ENCODE measurements around the gene HPGD. TPM values are rescaled to one million over a fixed set of nuclear protein-coding genes. Genes with fewer than 3 reads are reported as not detected.
A peak's percentile ranks its signal among the peaks of the same experiment; 100 is the strongest.

Gene HPGD
- total and polyA plus RNA-seq, 2 of the 8 experiments (the other 6 are each of a cell fraction or from before 2014, with no cell fraction given), result 1.1 to 1.3 TPM

- H3K79me2 ChIP-seq (ENCODE audit: control insufficient read depth in 1 of 2, insufficient read depth in 2 of 2, low read length in 2 of 2), result no peaks in the 10 kb centered on the region
- H3K4ac ChIP-seq (replicated peaks; ENCODE audit: insufficient read length, low read depth, low read length), result no peak overlapping the region
- no peak overlapping the region for H2BK12ac ChIP-seq (ENCODE audit: low read depth, low read length)
- ChIA-PET CTCF (ENCODE audit: partially characterized antibody) (interaction anchor here (0.6 to 0.7 kb wide), 3 partner anchors 15 to 1539 kb away, joined by 3 to 4 read pairs (median 3); no protein-coding TSS in a partner anchor), POLR2A (ENCODE audit: partially characterized antibody) (no interaction called here)
- H4K91ac ChIP-seq (replicated peaks; ENCODE audit: insufficient read length, low read length), result no peak overlapping the region
- H3K18ac ChIP-seq (ENCODE audit: extremely low read depth, low read length), result no peak overlapping the region
- no peaks in the 10 kb centered on the region for H3K27me3 ChIP-seq (replicated peaks in 1 of 4; ENCODE audit: control insufficient read depth in 3 of 4, extremely low read depth in 1 of 4, insufficient read depth in 3 of 4, low read length in 3 of 4)
- no peak overlapping the region; a peak in 1 of 7 replicates for H3K9ac ChIP-seq (replicated peaks in 1 of 4; ENCODE audit: extremely low read depth in 1 of 4, low read depth in 3 of 4, low read length in 3 of 4)
- H2AFZ ChIP-seq (ENCODE audit: low read length), result no peak overlapping the region
- H3K23me2 ChIP-seq (ENCODE audit: low read depth, low read length), result no peaks in the 10 kb centered on the region
- H4K8ac ChIP-seq (ENCODE audit: extremely low read depth, insufficient read depth, low read length), result no peak overlapping the region
- TF ChIP-seq BRCA1 (IDR thresholded peaks at IDR 0.05; ENCODE audit: low read depth, low read length) (no peak), CTCF (IDR thresholded peaks at IDR 0.05; ENCODE audit: control extremely low read depth in 1 of 3, insufficient read depth in 1 of 3, low read depth in 1 of 3, low read length in 3 of 3) (no peak)
- no peaks in the 10 kb centered on the region for H4K20me1 ChIP-seq (replicated peaks in 1 of 2; ENCODE audit: control insufficient read depth in 1 of 2, insufficient read depth in 2 of 2, low read length in 2 of 2)
- no peak overlapping the region for H2BK20ac ChIP-seq (ENCODE audit: low read length)
- no peaks in the 10 kb centered on the region for H3K79me1 ChIP-seq (ENCODE audit: low read depth, low read length)
- H2BK120ac ChIP-seq (replicated peaks; ENCODE audit: low read depth, low read length), result no peak overlapping the region
- H2AK5ac ChIP-seq (ENCODE audit: low read depth, low read length), result no peak overlapping the region
- FAIRE-seq (no peak), DNase-seq (ENCODE audit: low read depth in 1 of 2, low spot score in 2 of 2) (no peak)
- no peak overlapping the region for H3K27ac ChIP-seq (ENCODE audit: low read depth, low read length)
- H3K36me3 ChIP-seq (ENCODE audit: control insufficient read depth in 2 of 4, insufficient read depth in 4 of 4, low read length in 3 of 4), result no peaks in the 10 kb centered on the region
- no peaks in the 10 kb centered on the region for H3K9me3 ChIP-seq (ENCODE audit: insufficient read depth in 2 of 2, low read depth in 1 of 2, low read length in 1 of 2)
- H3K14ac ChIP-seq (ENCODE audit: insufficient read length), result no peak overlapping the region
- no peak overlapping the region for H2BK5ac ChIP-seq (ENCODE audit: low read depth, low read length)
- no peak overlapping the region for H3K56ac ChIP-seq (replicated peaks; ENCODE audit: insufficient read length, low read depth, low read length)
- H3K23ac ChIP-seq (ENCODE audit: insufficient read length), result no peak overlapping the region
- H4K5ac ChIP-seq (ENCODE audit: insufficient read length, low read depth, low read length), result no peak overlapping the region
- H2BK15ac ChIP-seq (ENCODE audit: low read length), result no peak overlapping the region
- H3K4me1 ChIP-seq (replicated peaks in 1 of 4; ENCODE audit: control insufficient read depth in 3 of 4, insufficient read depth in 4 of 4, low read length in 3 of 4), result peaks cover 0 to 9% (median 2%) of the 10 kb centered on the region in 4 experiments; a peak in 1 of 7 replicates
- peak overlapping the region in 1 of 4 experiments; percentile 6; a peak in 1 of 8 replicates for H3K4me3 ChIP-seq (ENCODE audit: extremely low read depth in 1 of 4, insufficient read depth in 2 of 4, low read depth in 3 of 4, low read length in 4 of 4)
- peak overlapping the region; percentile 33 to 41; a peak in 2 of 4 replicates for H3K4me2 ChIP-seq (ENCODE audit: insufficient read depth in 1 of 2, low read depth in 2 of 2, low read length in 2 of 2)
- WGBS, 2 experiments (ENCODE audit: extremely low coverage in 1 of 2, insufficient coverage in 1 of 2, insufficient read length in 1 of 2, insufficient replicate concordance in 2 of 2, low coverage in 1 of 2, low lambda C conversion rate in 2 of 2, missing lambda C conversion rate in 1 of 2), result 31% methylated on average over 2 of the region's 2 CpGs; no CpG with 5 or more reads in 1 of the 2 experiments
Measured at GRCh38 chr4:174451718-174452296, 70.5 kb downstream of the HPGD start.
